K562 (cell line): ENCODE results near the gene ATP5PF. TPM values are rescaled to one million over a fixed set of nuclear protein-coding genes. Genes with fewer than 3 reads are reported as not detected.
A peak's percentile ranks its signal among the peaks of the same experiment; 100 is the strongest.
"Not testable (repeated sequence)": the region's sequence is repeated elsewhere in the genome, so short reads cannot be mapped to it uniquely, and the experiment has no call there.

Experiments
- ATAC-seq: fragments of 200-7000 bp; cut with Tn5 transposase; 3 replicates; pipeline ENCODE4 v1.9.1; 2020; ENCODE audit warnings: moderate library complexity
- BruUV-seq: library from RNA; stranded (reverse); fragments of 400-500 nt; replicated peaks from 2 replicates; lab custom pipeline; 2021; lab: Mats Ljungman, UMichigan
- CTCF ChIA-PET: fragments of 300-600 bp; formaldehyde crosslinking; extraction: SDS; loops from one replicate; lab custom pipeline; 2021; ENCODE audit warnings: low intra/inter-chr PET ratio; lab: Yijun Ruan, JAX
- POLR2A ChIA-PET: fragments of 300-600, 350-650 bp; sonication (Branson Sonifier 250); formaldehyde crosslinking; extraction: SDS; loops from one replicate; lab custom pipeline; 2021; ENCODE audit warnings: antibody characterized with exemption, inconsistent platforms; lab: Yijun Ruan, JAX
- DNase-seq, 4 experiments: peaks; one replicate each; pipeline versions ENCODE4 v3.0.0 to v3.0.0-alpha.2; 2011 to 2018; ENCODE audit warnings: low spot score in 3 of 4, mixed read lengths in 3 of 4; ENCODE audit errors: extremely low read depth in 1 of 4
- FAIRE-seq: peaks from 2 replicates; lab custom pipeline; 2011; peaks lifted over from hg19 to GRCh38; lab: Jason Lieb, UNC
- H2AFZ ChIP-seq: 2 replicates; pipeline ENCODE4 v1.6.0; 2011; ENCODE audit warnings: low read depth, low read length, control low read depth, inconsistent platforms
- H3K27ac ChIP-seq: fragments of 200-600 bp; 3 replicates; pipeline ENCODE4 v1.8.0; 2011; ENCODE audit warnings: low read depth, mild to moderate bottlenecking, control low read depth, inconsistent platforms, low read length, moderate library complexity, mixed read lengths; ENCODE audit errors: extremely low read depth
- H3K27me3 ChIP-seq, 2 experiments: fragments of 300-600 bp in 1 of 2; 2 replicates in 1 of 2; 3 replicates in 1 of 2; pipeline versions ENCODE4 v1.6.0 to v1.8.0; 2011; ENCODE audit warnings: inconsistent platforms in 2 of 2, low read length in 2 of 2, mild to moderate bottlenecking in 1 of 2, mixed read lengths in 1 of 2, moderate library complexity in 1 of 2; ENCODE audit not compliant: control insufficient read depth in 2 of 2, insufficient read depth in 2 of 2
- H3K36me3 ChIP-seq: fragments of 300-600 bp; 3 replicates; pipeline ENCODE4 v1.8.0; 2011; ENCODE audit warnings: mild to moderate bottlenecking, low read length, inconsistent platforms; ENCODE audit not compliant: control insufficient read depth, insufficient read depth
- H3K4me1 ChIP-seq, 2 experiments: fragments of 200-600 bp in 1 of 2; replicated peaks in 1 of 2; 2 replicates in 1 of 2; 3 replicates in 1 of 2; pipeline versions ENCODE4 v1.5.1 to v1.8.0; 2011; ENCODE audit warnings: inconsistent platforms in 2 of 2, low read length in 2 of 2, mild to moderate bottlenecking in 1 of 2, mixed read lengths in 1 of 2, moderate library complexity in 1 of 2; ENCODE audit not compliant: control insufficient read depth in 2 of 2, insufficient read depth in 2 of 2
- H3K4me2 ChIP-seq: 2 replicates; pipeline ENCODE4 v1.6.1; 2011; ENCODE audit warnings: low read length, control low read depth, inconsistent platforms, mixed read lengths; ENCODE audit not compliant: insufficient read depth
- H3K4me3 ChIP-seq: fragments of 200-600 bp; sonication (generic), shearing (Covaris generic); 2 replicates; pipeline ENCODE4 v1.5.1; 2016; ENCODE audit warnings: control low read depth, inconsistent platforms
- H3K79me2 ChIP-seq: fragments of 200-600 bp; 3 replicates; pipeline ENCODE4 v1.8.0; 2011; ENCODE audit warnings: low read length, inconsistent platforms; ENCODE audit not compliant: control insufficient read depth, insufficient read depth
- H3K9ac ChIP-seq, 2 experiments: 2 replicates each; pipeline versions ENCODE4 v1.6.0 to v1.6.1; 2011; ENCODE audit warnings: low read depth in 2 of 2, low read length in 2 of 2, control low read depth in 1 of 2, inconsistent platforms in 1 of 2, mild to moderate bottlenecking in 1 of 2, mixed read lengths in 1 of 2; ENCODE audit not compliant: insufficient read depth in 1 of 2
- H3K9me1 ChIP-seq: one replicate; pipeline ENCODE4 v1.6.0; 2011; ENCODE audit warnings: inconsistent platforms, mild to moderate bottlenecking, low read length, moderate library complexity; ENCODE audit not compliant: control insufficient read depth, insufficient read depth
- H3K9me3 ChIP-seq: replicated peaks from 2 replicates; pipeline ENCODE4 v1.5.1; 2011; ENCODE audit warnings: low read depth, low read length, inconsistent platforms; ENCODE audit not compliant: control insufficient read depth, insufficient read depth
- H4K20me1 ChIP-seq: replicated peaks from 2 replicates; pipeline ENCODE4 v1.6.1; 2011; ENCODE audit warnings: low read length, inconsistent platforms, mixed read lengths; ENCODE audit not compliant: control insufficient read depth, insufficient read depth
- CUX1 ChIP-seq: fragments of 200-800 bp; sonication (Bioruptor generic); IDR thresholded peaks from 2 replicates; pipeline ENCODE4 v1.6.1; 2016; ENCODE audit warnings: missing genetic modification characterization, missing compliant biosample characterization
- KDM2B ChIP-seq: fragments of 250-450 bp; sonication (Bioruptor Pico); IDR thresholded peaks from 2 replicates; pipeline ENCODE4 v1.8.0; 2021; ENCODE audit warnings: mild to moderate bottlenecking, moderate library complexity
- NFE2L1 ChIP-seq: fragments of 450-650 bp; IDR thresholded peaks from 2 replicates; pipeline ENCODE4 v1.6.1; 2016; ENCODE audit warnings: missing genetic modification characterization, low read depth, mild to moderate bottlenecking, missing compliant biosample characterization, moderate library complexity, borderline replicate concordance
- STAT5A ChIP-seq: IDR thresholded peaks from 2 replicates; pipeline ENCODE4 v1.6.1; 2012; ENCODE audit warnings: low read length, inconsistent platforms, borderline replicate concordance
- USF1 ChIP-seq: sonication (generic); formaldehyde crosslinking; IDR thresholded peaks from 2 replicates; pipeline ENCODE4 v1.9.0; 2022; ENCODE audit warnings: mild to moderate bottlenecking, missing genetic modification reagents
- WGBS: fragments of 100-300 bp; shearing (Covaris generic); methylation state at CpG from one replicate; pipeline ENCODE4 v1.1.6; 2016; ENCODE audit warnings: low coverage, mixed read lengths; ENCODE audit not compliant: insufficient coverage; ENCODE audit errors: missing lambda C conversion rate; 5-methylcytosine and 5-hydroxymethylcytosine counted together
- in situ Hi-C: fragments of 300-500 bp; cut with MboI; formaldehyde crosslinking; loops from 4 replicates; pipeline ENCODE4 v1.15.0; 2018; ENCODE audit warnings: inconsistent platforms, mixed read lengths
- intact Hi-C: fragments of 100-400 bp; cut with micrococcal nuclease; formaldehyde crosslinking; loops from 2 replicates; pipeline ENCODE4 v1.14.2; 2022
- polyA plus RNA-seq, 8 experiments: library from polyadenylated mRNA; depleted of rRNA in 4 of 8; stranded (reverse) in 5 of 8; unstranded in 3 of 8; fragments of >200 nt; fragmentation: Nextera tagmentation in 2 of 8; fragmentation: Illumina TruSeq in 1 of 8; extraction: Ambion mirVana in 2 of 8; extraction: Trizol in 1 of 8; gene quantifications; 2 replicates each; pipeline versions ENCODE4 v1.2.1 to v1.2.3, GENCODE V29; 2011 to 2014; ENCODE audit warnings: inconsistent platforms in 1 of 8, missing spikeins in 1 of 8
- total RNA-seq, 7 experiments: library from RNA; depleted of rRNA in 6 of 7; stranded (reverse); fragments of >200 nt in 6 of 7; fragmentation: Illumina TruSeq in 2 of 7; extraction: Trizol in 2 of 7; gene quantifications; 2 replicates each; pipeline versions ENCODE4 v1.2.1 to v1.2.3, GENCODE V29; 2011 to 2021; ENCODE audit warnings: low replicate concordance in 1 of 7

The ATP5PF gene
- total and polyA plus RNA-seq, 9 of the 15 experiments (the other 6 are each of a cell fraction or from before 2014, with no cell fraction given): 242 to 2,488 (median 533) TPM

DNA sequence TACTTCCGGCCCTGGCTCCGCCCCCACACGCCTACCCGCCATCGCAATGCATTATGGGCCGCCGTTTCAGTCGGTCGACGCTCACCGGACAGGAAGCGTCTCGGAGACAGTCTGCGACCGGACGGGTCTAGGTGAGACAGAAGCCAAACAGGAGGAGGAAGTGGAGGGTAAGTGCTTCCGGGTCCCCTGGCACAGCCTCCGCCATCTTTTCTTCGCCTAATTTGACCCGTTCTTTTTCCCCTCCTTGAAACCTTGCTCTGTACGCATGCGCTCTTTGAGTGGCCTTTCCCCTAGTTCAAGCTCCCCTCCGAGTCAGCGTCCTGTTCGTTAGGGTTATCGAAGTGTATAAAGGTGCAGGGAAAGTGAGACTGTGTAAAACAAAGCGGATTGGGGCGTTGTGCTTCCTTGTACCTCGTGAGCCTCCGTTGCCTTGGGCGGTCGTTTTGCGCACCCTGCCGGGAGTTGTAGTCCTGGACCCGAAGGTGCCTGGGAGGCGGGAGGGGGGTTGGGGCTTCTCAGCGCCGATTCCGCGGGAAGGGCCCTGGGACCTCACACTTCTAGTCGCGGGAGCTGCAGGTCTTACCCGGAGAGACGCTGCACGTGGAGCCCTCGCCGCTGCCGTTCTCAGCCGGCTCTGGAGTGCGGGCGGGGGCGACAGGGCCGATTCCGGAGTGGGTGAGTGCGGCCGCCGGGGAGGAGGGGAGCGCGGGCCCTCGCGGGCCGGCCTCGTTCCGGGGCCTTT lies at the start of gene ATP5PF, which contains the start of gene GABPA (continued):
- TF ChIP-seq CUX1: no peak
- TF ChIP-seq NFE2L1 (tag): no peak
- no peak for TF ChIP-seq USF1 (CRISPR knock-in tag)
- TF ChIP-seq KDM2B (CRISPR knock-in tag): no peak
- TF ChIP-seq STAT5A: peak; percentile 20; the same call in 1 of the 2 replicates

GRCh38 chr21:25778126-25778875 lies 43.6 kb upstream of the ATP5PF start:
- FAIRE-seq, H3K79me2 ChIP-seq, in situ Hi-C loops, H3K9ac ChIP-seq, DNase-seq, BruUV-seq, H3K4me3 ChIP-seq, H3K4me1 ChIP-seq, H3K9me1 ChIP-seq, CTCF ChIA-PET, H3K4me2 ChIP-seq, H3K36me3 ChIP-seq, ATAC-seq, H2AFZ ChIP-seq, H3K9me3 ChIP-seq, intact Hi-C loops, H3K27me3 ChIP-seq, H4K20me1 ChIP-seq, H3K27ac ChIP-seq: not testable (repeated sequence)
- POLR2A ChIA-PET: interaction anchor here (1.4 kb wide), 1 partner anchor 8 kb away, joined by 3 read pairs; no protein-coding TSS in a partner anchor
- 58% methylated on average over 39 of the region's 52 CpGs for WGBS
